ENCODE data around the gene C1QTNF8. TPM values are rescaled to one million over a fixed set of nuclear protein-coding genes. Genes with fewer than 3 reads are reported as not detected.

C1QTNF8 gene
- total RNA-seq, 2 donors from 2014 or later, result 4.3 to 7.0 TPM

DNA sequence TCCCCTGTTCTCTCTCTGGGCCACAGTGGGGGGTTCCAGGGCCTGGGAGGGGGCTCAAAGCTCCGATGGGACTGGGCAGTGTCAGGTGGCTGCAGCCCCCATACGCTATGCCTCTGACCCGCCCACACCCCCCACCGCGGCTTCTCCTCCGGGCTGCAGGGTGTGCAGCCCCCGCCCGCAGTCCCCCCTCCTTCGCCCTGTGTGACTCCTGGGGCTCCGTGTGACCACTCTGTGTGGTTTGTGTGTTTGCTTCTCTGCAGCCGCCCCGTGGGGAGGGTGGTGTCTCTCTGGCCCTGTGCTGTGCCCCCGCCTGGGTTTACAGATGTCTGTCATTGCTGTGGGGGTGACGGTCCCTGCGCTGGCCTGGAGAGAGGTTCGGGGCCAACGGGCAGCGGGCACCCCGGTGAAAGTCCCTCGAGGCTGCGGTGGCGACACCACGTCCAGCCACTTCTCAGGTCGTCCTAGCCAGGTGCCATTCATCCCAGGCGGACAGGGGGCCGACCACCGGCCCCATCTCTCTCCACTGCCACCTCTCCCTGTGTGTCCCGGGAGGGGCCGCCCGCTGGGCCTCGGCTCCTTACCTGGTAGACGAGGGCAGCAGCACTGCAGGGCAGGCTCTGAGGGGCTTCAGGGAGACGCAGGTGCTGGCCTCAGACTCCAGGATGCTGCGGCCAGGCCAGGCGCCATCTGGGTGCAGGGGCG lies 18.0 kb downstream of the C1QTNF8 start:
- TF ChIP-seq CTCF (IDR thresholded peaks at IDR 0.05), result no peak
- ATAC-seq (ENCODE audit: insufficient number of reproducible peaks, low FRiP score, low read depth) (no peak), DNase-seq (ENCODE audit: low spot score) (no peak)
- Histone ChIP-seq H3K36me3 (no peaks in the 10 kb centered on the region), H3K27me3 (replicated peaks; ENCODE audit: insufficient read depth) (no peaks in the 10 kb centered on the region), H3K27ac (no peak overlapping the region), H3K4me1 (ENCODE audit: control insufficient read depth in 1 of 2, low read depth in 2 of 2) (peaks cover 46 to 69% of the 10 kb centered on the region in 2 donors), H3K9me3 (no peaks in the 10 kb centered on the region), H3K4me3 (peak overlapping the region; percentile 62)

- Histone ChIP-seq H3K4me1 (ENCODE audit: control insufficient read depth in 1 of 2, low read depth in 2 of 2) (peaks cover 46 to 59% of the 10 kb centered on the region in 2 donors), H3K4me3 (no peak overlapping the region), H3K36me3 (no peaks in the 10 kb centered on the region), H3K27ac (peak overlapping the region in 1 of 2 donors; percentile 10), H3K27me3 (replicated peaks; ENCODE audit: insufficient read depth) (peaks cover 4% of the 10 kb centered on the region), H3K9me3 (no peaks in the 10 kb centered on the region)
- ATAC-seq (ENCODE audit: insufficient number of reproducible peaks, low FRiP score, low read depth) (no peak), DNase-seq (ENCODE audit: low spot score) (no peak)
- no peak for TF ChIP-seq CTCF (IDR thresholded peaks at IDR 0.05)
Measured at GRCh38 chr16:1076801-1077576, 19.1 kb downstream of the C1QTNF8 start.

- Histone ChIP-seq H3K4me3 (no peak overlapping the region), H3K27ac (no peak overlapping the region), H3K9me3 (no peaks in the 10 kb centered on the region), H3K27me3 (replicated peaks; ENCODE audit: insufficient read depth) (peaks cover 8% of the 10 kb centered on the region), H3K36me3 (no peaks in the 10 kb centered on the region), H3K4me1 (ENCODE audit: control insufficient read depth in 1 of 2, low read depth in 2 of 2) (peaks cover 35 to 47% of the 10 kb centered on the region in 2 donors)
- no peak for TF ChIP-seq CTCF (IDR thresholded peaks at IDR 0.05)
- DNase-seq (ENCODE audit: low spot score) (no peak), ATAC-seq (ENCODE audit: insufficient number of reproducible peaks, low FRiP score, low read depth) (no peak)
Measured at GRCh38 chr16:1075546-1075945, 20.5 kb downstream of the C1QTNF8 start.

DNA sequence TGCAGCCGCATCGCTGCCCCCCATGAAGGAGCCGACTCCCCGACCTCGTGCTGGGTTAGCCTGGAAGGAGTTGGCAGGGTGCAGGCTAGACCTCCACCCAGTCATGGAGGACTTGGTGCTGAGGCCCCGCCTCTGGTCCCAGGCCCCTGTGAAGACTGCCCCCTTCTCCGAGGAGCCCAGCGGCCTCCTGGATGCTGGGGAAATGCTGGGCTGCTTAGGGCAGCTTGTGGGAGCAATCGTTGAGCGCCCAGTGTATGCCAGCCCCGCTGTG lies 21.7 kb downstream of the C1QTNF8 start:
- no peak overlapping the region for H3K27ac ChIP-seq
- no peaks in the 10 kb centered on the region for H3K9me3 ChIP-seq
- H3K36me3 ChIP-seq, result no peaks in the 10 kb centered on the region
- ATAC-seq (ENCODE audit: insufficient number of reproducible peaks, low FRiP score, low read depth), result no peak
- TF ChIP-seq CTCF (IDR thresholded peaks at IDR 0.05), result no peak
- DNase-seq (ENCODE audit: low spot score), result no peak
- H3K27me3 ChIP-seq (replicated peaks; ENCODE audit: insufficient read depth), result peaks cover 8% of the 10 kb centered on the region
- H3K4me3 ChIP-seq, result no peak overlapping the region
- peaks cover 26 to 39% of the 10 kb centered on the region in 2 donors for H3K4me1 ChIP-seq (ENCODE audit: control insufficient read depth in 1 of 2, low read depth in 2 of 2)

- TF ChIP-seq CTCF (IDR thresholded peaks at IDR 0.05), result peak; percentile 30
- H3K4me1 ChIP-seq (ENCODE audit: control insufficient read depth in 1 of 2, low read depth in 2 of 2), result peaks cover 21 to 33% of the 10 kb centered on the region in 2 donors
- no peaks in the 10 kb centered on the region for H3K9me3 ChIP-seq
- no peak overlapping the region for H3K4me3 ChIP-seq
- DNase-seq (ENCODE audit: low spot score) (no peak), ATAC-seq (ENCODE audit: insufficient number of reproducible peaks, low FRiP score, low read depth) (no peak)
- peaks cover 8% of the 10 kb centered on the region for H3K27me3 ChIP-seq (replicated peaks; ENCODE audit: insufficient read depth)
- H3K27ac ChIP-seq, result no peak overlapping the region
- no peaks in the 10 kb centered on the region for H3K36me3 ChIP-seq
Measured at GRCh38 chr16:1073566-1074378, 22.3 kb downstream of the C1QTNF8 start.

Data from thoracic aorta (tissue), 2 donors.